ENCODE data around the gene SH2B3. TPM values are rescaled to one million over a fixed set of nuclear protein-coding genes. Genes with fewer than 3 reads are reported as not detected.

Gene SH2B3
- total and polyA plus RNA-seq, 2 of the 13 experiments (the other 11 are each of a cell fraction or from before 2014, with no cell fraction given), result 6.8 to 6.9 TPM

GRCh38 chr12:111368788-111369495 is 36.8 kb upstream of the SH2B3 start, which contains the start of gene PHETA1 (continued):
- TF ChIP-seq ARID5B (CRISPR knock-in tag; IDR thresholded peaks at IDR 0.05) (peak; percentile 31; the same call in 1 of the 2 replicates), AGO1 (IDR thresholded peaks at IDR 0.05; ENCODE audit: low read depth, low read length, poor library complexity, severe bottlenecking) (no peak), ZBED4 (CRISPR knock-in tag; IDR thresholded peaks at IDR 0.05; ENCODE audit: borderline replicate concordance) (peak; percentile 82; the same call in 1 of the 2 replicates), ZNF124 (CRISPR knock-in tag; IDR thresholded peaks at IDR 0.05) (peak; percentile 22; the same call in 1 of the 2 replicates), ZNF530 (CRISPR knock-in tag; IDR thresholded peaks at IDR 0.05; ENCODE audit: low read depth) (no peak), AKNA (CRISPR knock-in tag; IDR thresholded peaks at IDR 0.05; ENCODE audit: borderline replicate concordance) (no peak), BCL3 (CRISPR knock-in tag; IDR thresholded peaks at IDR 0.05) (peak; percentile 80; the same call in 1 of the 2 replicates)

Data from HepG2 (cell line).